Naive B cell (primary cell): Measurements from ENCODE around the gene EIF3C. TPM values are rescaled to one million over a fixed set of nuclear protein-coding genes. Genes with fewer than 3 reads are reported as not detected.

Source experiments
- polyA plus RNA-seq, 6 donors: library from polyadenylated mRNA; unstranded; fragments of 300-500 nt; fragmentation: Illumina TruSeq; gene quantifications; one replicate each; pipeline ENCODE4 v1.2.3, GENCODE V29; 2021; ENCODE audit warnings: low read depth in 6 of 6

Gene EIF3C
- polyA plus RNA-seq, 6 donors from 2014 or later: 140 to 243 (median 203) TPM

Other genes with a start within 250 kb of the EIF3C start
- under 1 TPM in 1 of 6 donors, not detected in 5; 0.24 TPM for gene NPIPB7, start 239.1 kb upstream of the EIF3C start, polyA plus RNA-seq
- 10 to 100 TPM in 5 of 6 donors, 1 to 10 TPM in 1; 2.7 to 21.2 (median 17.6) TPM for gene CLN3, start 219.4 kb upstream of the EIF3C start, polyA plus RNA-seq
- under 1 TPM in 2 of 6 donors, not detected in 4; 0.08 to 0.13 TPM for gene APOBR, start 216.8 kb upstream of the EIF3C start, polyA plus RNA-seq
- not detected for gene IL27, start 204.6 kb upstream of the EIF3C start, polyA plus RNA-seq
- not detected for gene NUPR1, start 172.5 kb upstream of the EIF3C start, polyA plus RNA-seq
- gene SGF29, start 157.5 kb upstream of the EIF3C start, polyA plus RNA-seq: 10 to 100 TPM; 35.1 to 66.2 (median 50.2) TPM
- gene SULT1A2, start 114.4 kb upstream of the EIF3C start, polyA plus RNA-seq: under 1 TPM in 1 of 6 donors, not detected in 5; 0.20 TPM
- 1 to 10 TPM in 3 of 6 donors, under 1 TPM in 2, not detected in 1; 0.90 to 3.6 (median 1.2) TPM for gene SULT1A1, start 101.4 kb upstream of the EIF3C start, polyA plus RNA-seq
- gene NPIPB8, start 73.4 kb upstream of the EIF3C start, polyA plus RNA-seq: not detected
- 1 to 10 TPM in 1 of 6 donors, under 1 TPM in 4, not detected in 1; 0.29 to 1.1 (median 0.64) TPM for gene NPIPB9, start 40.3 kb downstream of the EIF3C start, polyA plus RNA-seq
- 10 to 100 TPM in 5 of 6 donors, 1 to 10 TPM in 1; 3.6 to 38.2 (median 20.0) TPM for gene ATXN2L, start 111.5 kb downstream of the EIF3C start, polyA plus RNA-seq
- 100 to 1,000 TPM; 123 to 231 (median 129) TPM for gene TUFM, start 134.9 kb downstream of the EIF3C start, polyA plus RNA-seq
- 1 to 10 TPM in 5 of 6 donors, under 1 TPM in 1; 1.00 to 4.7 (median 2.7) TPM for gene SH2B1, start 152.4 kb downstream of the EIF3C start, polyA plus RNA-seq
- gene ATP2A1, start 167.0 kb downstream of the EIF3C start, polyA plus RNA-seq: not detected
- gene RABEP2, start 213.8 kb downstream of the EIF3C start, polyA plus RNA-seq: 10 to 100 TPM in 5 of 6 donors, 1 to 10 TPM in 1; 6.9 to 40.4 (median 21.2) TPM
- 100 to 1,000 TPM; 280 to 597 (median 354) TPM for gene CD19, start 220.5 kb downstream of the EIF3C start, polyA plus RNA-seq
- gene NFATC2IP, start 239.5 kb downstream of the EIF3C start, polyA plus RNA-seq: 10 to 100 TPM; 17.8 to 32.2 (median 24.2) TPM